SU-DHL-6 (cell line): ENCODE results near the gene HOXB3.

Source experiments
- H2AFZ ChIP-seq: fragments of 200-600 bp; sonication (generic); 2 replicates; pipeline ENCODE4 v1.6.1; 2014; ENCODE audit warnings: low read depth, mild to moderate bottlenecking, moderate library complexity, mixed read lengths, antibody characterized with exemption, low read length; ENCODE audit not compliant: severe bottlenecking
- H3F3A ChIP-seq: fragments of 200-600 bp; shearing (Covaris generic); 2 replicates; pipeline ENCODE4 v1.6.0; 2016; ENCODE audit warnings: antibody characterized with exemption, mild to moderate bottlenecking; ENCODE audit not compliant: insufficient read depth
- H3K27ac ChIP-seq: fragments of 200-600 bp; sonication (generic); 2 replicates; pipeline ENCODE4 v1.5.1; 2016; ENCODE audit warnings: low read depth, mild to moderate bottlenecking, low read length, moderate library complexity, mixed read lengths
- H3K27me3 ChIP-seq: fragments of 200-600 bp; sonication (generic), shearing (Covaris generic); 2 replicates; pipeline ENCODE4 v1.6.0; 2014; ENCODE audit warnings: mild to moderate bottlenecking, low read length
- H3K36me3 ChIP-seq: fragments of 200-600 bp; sonication (generic); 2 replicates; pipeline ENCODE4 v1.6.1; 2014; ENCODE audit warnings: mild to moderate bottlenecking, low read length, mixed read lengths
- H3K4me2 ChIP-seq: fragments of 300-600, 200-600 bp; shearing (Covaris generic), sonication (generic); 2 replicates; pipeline ENCODE4 v1.6.0; 2014; ENCODE audit warnings: low read length, low read depth, mild to moderate bottlenecking; ENCODE audit not compliant: poor library complexity, severe bottlenecking
- H3K4me3 ChIP-seq: fragments of 200-600 bp; sonication (generic); 2 replicates; pipeline ENCODE4 v1.5.1; 2014; ENCODE audit warnings: antibody characterized with exemption, low read length, mild to moderate bottlenecking, mixed read lengths; ENCODE audit not compliant: insufficient read depth, poor library complexity, severe bottlenecking
- H3K79me2 ChIP-seq: fragments of 200-600 bp; sonication (generic); 2 replicates; pipeline ENCODE4 v1.6.1; 2014; ENCODE audit warnings: mild to moderate bottlenecking, low read length, moderate library complexity; ENCODE audit not compliant: insufficient read depth
- H3K9ac ChIP-seq: fragments of 200-600 bp; sonication (generic); 2 replicates; pipeline ENCODE4 v1.7.0; 2014; ENCODE audit warnings: mild to moderate bottlenecking, low read length
- H3K9me2 ChIP-seq: fragments of 200-600 bp; sonication (generic); replicated peaks from 2 replicates; pipeline ENCODE4 v1.6.1; 2014; ENCODE audit warnings: low read length; ENCODE audit not compliant: insufficient read depth
- H3K9me3 ChIP-seq: fragments of 200-600 bp; sonication (generic); 2 replicates; pipeline ENCODE4 v1.6.1; 2014; ENCODE audit warnings: low read length, mixed read lengths; ENCODE audit not compliant: insufficient read depth
- H4K20me1 ChIP-seq: fragments of 200-600 bp; sonication (generic); 2 replicates; pipeline ENCODE4 v1.6.1; 2014; ENCODE audit warnings: low read depth, mild to moderate bottlenecking, antibody characterized with exemption, low read length, moderate library complexity, mixed read lengths
- EZH2phosphoT487 ChIP-seq: fragments of 200-600 bp; sonication (generic), shearing (Covaris generic); conservative IDR thresholded peaks from 2 replicates; pipeline ENCODE4 v1.6.1; 2018; ENCODE audit warnings: mild to moderate bottlenecking, antibody characterized with exemption, low read length, moderate library complexity, mixed read lengths
- TF ChIP-seq, protein P1 (sequence below): fragments of 200-600 bp; sonication (generic); IDR thresholded peaks from one replicate; pipeline ENCODE4 v1.5.1; 2017; ENCODE audit warnings: antibody characterized with exemption, mild to moderate bottlenecking, low read length, moderate library complexity; ENCODE audit not compliant: insufficient read depth, poor library complexity, severe bottlenecking

The HOXB3 gene

DNA sequence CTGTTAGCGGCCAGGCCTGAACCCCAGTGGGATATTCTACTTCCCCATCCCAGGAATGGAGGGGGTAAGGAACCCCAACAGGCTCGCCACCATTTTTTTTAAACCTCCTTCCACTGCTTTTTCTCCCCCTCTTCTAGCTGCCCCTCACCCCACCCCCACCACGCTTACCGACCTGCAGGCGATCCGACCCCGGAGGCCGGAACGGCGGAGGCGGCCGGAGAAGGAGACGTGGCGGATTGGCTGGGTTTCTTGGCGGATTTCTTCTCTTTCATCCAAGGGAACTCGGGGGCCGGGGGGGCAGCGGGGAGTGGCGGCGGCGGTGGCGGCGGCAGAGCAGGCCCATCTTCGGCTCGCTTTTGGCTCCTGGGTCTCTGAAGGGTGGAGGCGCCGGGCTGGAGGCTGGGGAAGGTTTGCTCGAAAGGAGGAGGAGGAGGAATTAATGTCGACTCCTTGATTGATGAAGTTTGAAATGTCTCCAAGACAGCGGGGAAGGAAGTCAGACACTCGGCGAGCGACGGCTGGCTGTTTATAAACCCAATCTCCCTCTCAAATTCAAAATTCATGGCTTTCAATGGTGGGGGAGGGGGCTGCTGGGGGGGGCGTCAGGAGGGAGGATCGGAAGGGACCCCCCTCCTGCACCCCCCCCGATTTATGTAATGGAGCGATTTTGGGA, 45.6 kb downstream of the HOXB3 start:
- H3K27me3 ChIP-seq, result no peaks in the 10 kb centered on the region
- TF ChIP-seq EZH2phosphoT487, result no peak
- TF ChIP-seq, protein P1, sequence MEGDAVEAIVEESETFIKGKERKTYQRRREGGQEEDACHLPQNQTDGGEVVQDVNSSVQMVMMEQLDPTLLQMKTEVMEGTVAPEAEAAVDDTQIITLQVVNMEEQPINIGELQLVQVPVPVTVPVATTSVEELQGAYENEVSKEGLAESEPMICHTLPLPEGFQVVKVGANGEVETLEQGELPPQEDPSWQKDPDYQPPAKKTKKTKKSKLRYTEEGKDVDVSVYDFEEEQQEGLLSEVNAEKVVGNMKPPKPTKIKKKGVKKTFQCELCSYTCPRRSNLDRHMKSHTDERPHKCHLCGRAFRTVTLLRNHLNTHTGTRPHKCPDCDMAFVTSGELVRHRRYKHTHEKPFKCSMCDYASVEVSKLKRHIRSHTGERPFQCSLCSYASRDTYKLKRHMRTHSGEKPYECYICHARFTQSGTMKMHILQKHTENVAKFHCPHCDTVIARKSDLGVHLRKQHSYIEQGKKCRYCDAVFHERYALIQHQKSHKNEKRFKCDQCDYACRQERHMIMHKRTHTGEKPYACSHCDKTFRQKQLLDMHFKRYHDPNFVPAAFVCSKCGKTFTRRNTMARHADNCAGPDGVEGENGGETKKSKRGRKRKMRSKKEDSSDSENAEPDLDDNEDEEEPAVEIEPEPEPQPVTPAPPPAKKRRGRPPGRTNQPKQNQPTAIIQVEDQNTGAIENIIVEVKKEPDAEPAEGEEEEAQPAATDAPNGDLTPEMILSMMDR, result no peak
- no peak overlapping the region for H3K9ac ChIP-seq
- H3K4me3 ChIP-seq, result no peak overlapping the region
- no peaks in the 10 kb centered on the region for H4K20me1 ChIP-seq
- H3K9me3 ChIP-seq, result no peaks in the 10 kb centered on the region
- no peaks in the 10 kb centered on the region for H3K9me2 ChIP-seq
- no peaks in the 10 kb centered on the region for H3F3A ChIP-seq
- no peak overlapping the region for H2AFZ ChIP-seq
- H3K36me3 ChIP-seq, result no peaks in the 10 kb centered on the region
- no peak overlapping the region for H3K27ac ChIP-seq
- no peak overlapping the region for H3K4me2 ChIP-seq
- H3K79me2 ChIP-seq, result no peaks in the 10 kb centered on the region

DNA sequence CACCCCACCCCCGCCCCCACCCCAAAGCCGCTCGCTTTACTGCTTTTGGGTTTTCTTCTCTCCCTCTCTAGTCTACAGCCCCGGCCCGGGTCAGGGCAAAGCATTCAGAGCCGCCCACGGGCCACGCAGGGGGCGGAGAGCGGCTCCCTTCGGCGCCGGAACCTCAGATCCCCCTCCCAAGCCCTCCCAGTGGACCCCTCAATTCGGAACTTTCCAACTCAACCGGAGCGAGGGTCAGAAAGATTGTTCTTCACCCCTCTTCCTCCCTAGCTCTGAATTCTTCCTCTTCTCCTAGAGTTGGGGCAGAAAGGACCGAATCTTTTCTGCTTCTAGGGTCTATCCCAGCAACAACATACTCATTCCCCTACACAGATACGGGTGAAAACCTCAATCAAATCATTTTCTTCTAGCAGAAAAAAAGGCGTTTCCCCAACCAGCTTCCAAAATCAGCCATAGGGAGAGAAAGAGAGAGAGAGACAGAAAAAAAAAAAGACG, 46.1 kb downstream of the HOXB3 start:
- H3K79me2 ChIP-seq, result no peaks in the 10 kb centered on the region
- H4K20me1 ChIP-seq, result no peaks in the 10 kb centered on the region
- H2AFZ ChIP-seq, result no peak overlapping the region
- no peaks in the 10 kb centered on the region for H3K9me3 ChIP-seq
- H3F3A ChIP-seq, result no peaks in the 10 kb centered on the region
- H3K27me3 ChIP-seq, result no peaks in the 10 kb centered on the region
- no peak overlapping the region for H3K4me2 ChIP-seq
- no peak overlapping the region for H3K4me3 ChIP-seq
- no peak for TF ChIP-seq EZH2phosphoT487
- TF ChIP-seq, protein P1, result no peak
- no peaks in the 10 kb centered on the region for H3K9me2 ChIP-seq
- no peak overlapping the region for H3K27ac ChIP-seq
- H3K9ac ChIP-seq, result no peak overlapping the region
- no peaks in the 10 kb centered on the region for H3K36me3 ChIP-seq

DNA sequence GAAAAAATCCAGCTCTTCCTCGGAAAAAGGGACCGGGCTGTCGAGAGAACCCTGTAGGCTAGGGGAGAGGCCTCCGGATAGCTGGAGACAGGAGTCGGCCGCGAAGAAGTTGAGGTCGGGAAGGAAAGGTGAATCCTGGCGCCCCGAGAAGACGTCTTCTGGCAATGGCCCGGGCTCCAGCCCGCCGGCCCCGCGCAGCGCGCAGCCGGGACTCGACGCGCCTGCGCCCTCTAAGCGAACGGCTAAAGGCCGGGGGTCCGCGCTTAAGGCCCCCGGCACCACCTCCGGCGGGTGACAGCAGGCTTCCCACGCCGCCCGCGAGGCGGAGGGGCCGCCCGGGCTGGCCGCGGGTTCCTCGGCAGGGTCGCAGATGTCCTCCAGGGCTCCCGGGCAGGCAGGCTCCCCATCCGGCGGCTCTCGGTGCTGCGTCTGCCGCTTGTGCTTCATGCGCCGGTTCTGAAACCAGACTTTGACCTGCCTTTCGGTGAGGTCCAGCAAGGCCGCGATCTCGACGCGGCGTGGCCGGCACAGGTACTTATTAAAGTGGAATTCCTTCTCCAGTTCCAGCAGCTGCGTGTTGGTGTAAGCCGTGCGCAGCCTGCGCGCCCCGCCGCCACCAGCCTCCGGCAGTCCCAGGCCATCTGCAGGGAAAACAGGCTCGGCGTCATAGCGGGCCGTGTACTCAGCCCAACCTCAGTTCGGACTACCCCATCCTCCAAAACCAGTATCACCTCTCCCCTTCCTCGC, 46.8 kb downstream of the HOXB3 start:
- Histone ChIP-seq H3K9me3 (no peaks in the 10 kb centered on the region), H3K4me3 (no peak overlapping the region), H3K4me2 (no peak overlapping the region), H3K79me2 (no peaks in the 10 kb centered on the region), H3K36me3 (no peaks in the 10 kb centered on the region), H3K9me2 (no peaks in the 10 kb centered on the region), H4K20me1 (no peaks in the 10 kb centered on the region), H3K27ac (no peak overlapping the region), H3K9ac (no peak overlapping the region), H2AFZ (no peak overlapping the region), H3K27me3 (no peaks in the 10 kb centered on the region), H3F3A (no peaks in the 10 kb centered on the region)
- TF ChIP-seq, protein P1, result no peak
- no peak for TF ChIP-seq EZH2phosphoT487
